Measurements from ENCODE around the gene AGA.

AGA gene

GRCh38 chr4:177385576-177386277 is 56.5 kb downstream of the AGA start:
- Histone ChIP-seq H3K9me3 (no peaks in the 10 kb centered on the region), H3K4me3 (ENCODE audit: low read depth, low read length) (no peak overlapping the region), H3K36me3 (no peaks in the 10 kb centered on the region), H3K27me3 (no peaks in the 10 kb centered on the region), H3K4me1 (no peaks in the 10 kb centered on the region)
- no peak for DNase-seq
- no peak for TF ChIP-seq CTCF (IDR thresholded peaks at IDR 0.05; ENCODE audit: low read depth, low read length)

GRCh38 chr4:177384856-177385397 is 57.3 kb downstream of the AGA start:
- DNase-seq: no peak
- no peak overlapping the region for H3K4me3 ChIP-seq (ENCODE audit: low read depth, low read length)

GRCh38 chr4:177381762-177382310 is 60.4 kb downstream of the AGA start:
- Histone ChIP-seq H3K9me3 (no peaks in the 10 kb centered on the region), H3K4me3 (ENCODE audit: low read depth, low read length) (no peak overlapping the region), H3K27me3 (no peaks in the 10 kb centered on the region), H3K36me3 (no peaks in the 10 kb centered on the region), H3K4me1 (no peaks in the 10 kb centered on the region)
- no peak for DNase-seq
- TF ChIP-seq CTCF (IDR thresholded peaks at IDR 0.05; ENCODE audit: low read depth, low read length): no peak

More at GRCh38 chr4:177384856-177385397, 57.3 kb downstream of the AGA start:
- H3K36me3 ChIP-seq: no peaks in the 10 kb centered on the region
- TF ChIP-seq CTCF (IDR thresholded peaks at IDR 0.05; ENCODE audit: low read depth, low read length): no peak
- no peaks in the 10 kb centered on the region for H3K27me3 ChIP-seq
- H3K9me3 ChIP-seq: no peaks in the 10 kb centered on the region
- H3K4me1 ChIP-seq: no peaks in the 10 kb centered on the region

Data from BE2C (cell line).